HCT116 (cell line): ENCODE results near the gene SH3D21. TPM values are rescaled to one million over a fixed set of nuclear protein-coding genes. Genes with fewer than 3 reads are reported as not detected.

Experiments
- ATAC-seq: fragments of 200-7000 bp; cut with Tn5 transposase; 2 replicates; pipeline ENCODE4 v1.9.1; 2020; ENCODE audit warnings: mild to moderate bottlenecking, moderate library complexity
- BruUV-seq: library from RNA; stranded (reverse); fragments of 400-500 nt; replicated peaks from 2 replicates; lab custom pipeline; 2021; lab: Mats Ljungman, UMichigan
- CTCF ChIA-PET: fragments of 300-600 bp; sonication (Branson Sonifier 250); formaldehyde crosslinking; loops from one replicate; lab custom pipeline; 2021; ENCODE audit warnings: antibody characterized with exemption; lab: Charles Lee
- POLR2A ChIA-PET: fragments of 300-600, 350-600 bp; sonication (Branson Sonifier 250); formaldehyde crosslinking; loops from one replicate; lab custom pipeline; 2021; ENCODE audit warnings: antibody characterized with exemption; lab: Charles Lee
- RAD21 ChIA-PET, 2 experiments: fragments of 300-600 bp; sonication (Branson Sonifier 250); formaldehyde crosslinking; loops; one replicate each; lab custom pipeline; 2023; ENCODE audit warnings: low total read pairs in 2 of 2; ENCODE audit not compliant: uncharacterized antibody in 2 of 2, unreplicated experiment in 2 of 2, low non-redundant PET in 1 of 2; lab: Charles Lee
- DNase-seq: peaks from one replicate; pipeline ENCODE4 v3.0.0-alpha.2; 2010; ENCODE audit warnings: low read depth, low spot score
- H2AFZ ChIP-seq: fragments of 200-600 bp; shearing (Covaris generic), sonication (generic); 2 replicates; pipeline ENCODE4 v1.6.1; 2017; ENCODE audit warnings: low read depth, mixed run types, mixed read lengths, antibody characterized with exemption, low read length; ENCODE audit not compliant: poor library complexity, severe bottlenecking
- H3K27ac ChIP-seq: 2 replicates; pipeline ENCODE4 v1.5.1; 2012; ENCODE audit warnings: low read depth, low read length
- H3K27me3 ChIP-seq: fragments of 200-600 bp; sonication (generic); 2 replicates; pipeline ENCODE4 v1.6.1; 2016; ENCODE audit warnings: mixed run types, low read length, mixed read lengths; ENCODE audit not compliant: insufficient read depth
- H3K36me3 ChIP-seq, 2 experiments: fragments of 200-500 bp in 1 of 2; fragments of 200-600 bp in 1 of 2; sonication (Bioruptor generic) in 1 of 2; sonication (generic) in 1 of 2; 2 replicates each; pipeline versions ENCODE4 v1.5.1 to v1.6.1; 2014 to 2016; ENCODE audit warnings: low read length in 2 of 2, inconsistent platforms in 1 of 2, mixed read lengths in 1 of 2, mixed run types in 1 of 2; ENCODE audit not compliant: insufficient read depth in 2 of 2, control insufficient read depth in 1 of 2
- H3K4me1 ChIP-seq, 2 experiments: fragments of 200-600 bp in 1 of 2; sonication (generic) in 1 of 2; 2 replicates each; pipeline versions ENCODE4 v1.5.1 to v1.6.1; 2012 to 2017; ENCODE audit warnings: low read length in 2 of 2, inconsistent platforms in 1 of 2, mild to moderate bottlenecking in 1 of 2, mixed read lengths in 1 of 2, mixed run types in 1 of 2, moderate library complexity in 1 of 2; ENCODE audit not compliant: insufficient read depth in 2 of 2, control insufficient read depth in 1 of 2
- H3K4me2 ChIP-seq: fragments of 200-600 bp; sonication (generic); 2 replicates; pipeline ENCODE4 v1.6.1; 2017; ENCODE audit warnings: mixed run types, low read length, mixed read lengths
- H3K4me3 ChIP-seq, 2 experiments: fragments of 200-600 bp in 1 of 2; sonication (generic) in 1 of 2; replicated peaks in 1 of 2; 2 replicates each; pipeline ENCODE4 v1.5.1; 2011 to 2016; ENCODE audit warnings: low read length in 2 of 2, control low read depth in 1 of 2, low read depth in 1 of 2, mild to moderate bottlenecking in 1 of 2, mixed read lengths in 1 of 2, mixed run types in 1 of 2
- H3K79me2 ChIP-seq: fragments of 200-600 bp; sonication (generic); 2 replicates; pipeline ENCODE4 v1.6.1; 2017; ENCODE audit warnings: mild to moderate bottlenecking, mixed run types, low read length, moderate library complexity, mixed read lengths; ENCODE audit not compliant: insufficient read depth
- H3K9ac ChIP-seq: fragments of 200-600 bp; sonication (generic); 2 replicates; pipeline ENCODE4 v1.6.1; 2016; ENCODE audit warnings: low read length, mixed read lengths
- H3K9me2 ChIP-seq: fragments of 200-600 bp; sonication (generic), shearing (Covaris generic); 2 replicates; pipeline ENCODE4 v1.6.1; 2017; ENCODE audit warnings: mixed run types, mild to moderate bottlenecking, moderate library complexity; ENCODE audit not compliant: insufficient read depth
- H3K9me3 ChIP-seq, 2 experiments: fragments of 200-500 bp in 1 of 2; fragments of 200-600 bp in 1 of 2; sonication (Bioruptor generic) in 1 of 2; sonication (generic) in 1 of 2; 2 replicates each; pipeline ENCODE4 v1.6.1; 2014 to 2017; ENCODE audit warnings: low read length in 2 of 2, mixed read lengths in 2 of 2, inconsistent platforms in 1 of 2, low read depth in 1 of 2, mild to moderate bottlenecking in 1 of 2, mixed run types in 1 of 2, moderate library complexity in 1 of 2; ENCODE audit not compliant: control insufficient read depth in 1 of 2, insufficient read depth in 1 of 2
- H4K20me1 ChIP-seq: fragments of 200-600 bp; sonication (generic), shearing (Covaris generic); 2 replicates; pipeline ENCODE4 v1.6.1; 2017; ENCODE audit warnings: mixed run types, mild to moderate bottlenecking, moderate library complexity; ENCODE audit not compliant: insufficient read depth
- CBX3 ChIP-seq: IDR thresholded peaks from 2 replicates; pipeline ENCODE4 v1.6.1; 2012; ENCODE audit warnings: low read depth
- CEBPB ChIP-seq: IDR thresholded peaks from 2 replicates; pipeline ENCODE4 v1.6.1; 2012; ENCODE audit warnings: low read depth
- EGR1 ChIP-seq: IDR thresholded peaks from 2 replicates; pipeline ENCODE4 v1.6.1; 2012; ENCODE audit warnings: low read depth
- ELF1 ChIP-seq: IDR thresholded peaks from 2 replicates; pipeline ENCODE4 v1.6.1; 2012; ENCODE audit warnings: low read depth, borderline replicate concordance
- EZH2phosphoT487 ChIP-seq: fragments of 200-600 bp; IDR thresholded peaks from 2 replicates; pipeline ENCODE4 v1.6.1; 2018; ENCODE audit warnings: antibody characterized with exemption, borderline replicate concordance
- FOSL1 ChIP-seq: IDR thresholded peaks from 2 replicates; pipeline ENCODE4 v1.6.1; 2012; ENCODE audit warnings: low read depth
- JUND ChIP-seq: IDR thresholded peaks from 2 replicates; pipeline ENCODE4 v1.6.1; 2012
- POLR2A ChIP-seq: IDR thresholded peaks from 2 replicates; pipeline ENCODE4 v1.7.0; 2011; ENCODE audit warnings: borderline replicate concordance; ENCODE audit not compliant: insufficient read depth, insufficient read length; ENCODE audit errors: extremely low read depth
- RAD21 ChIP-seq: IDR thresholded peaks from 2 replicates; pipeline ENCODE4 v1.6.1; 2012; ENCODE audit warnings: low read depth, mild to moderate bottlenecking
- SP1 ChIP-seq: IDR thresholded peaks from 2 replicates; pipeline ENCODE4 v1.6.1; 2012; ENCODE audit warnings: low read depth
- SRF ChIP-seq: IDR thresholded peaks from 2 replicates; pipeline ENCODE4 v1.6.1; 2012; ENCODE audit warnings: low read depth
- ZNF274 ChIP-seq: fragments of 200-500 bp; sonication (Bioruptor generic); IDR thresholded peaks from 2 replicates; pipeline ENCODE4 v1.6.1; 2014; ENCODE audit warnings: mild to moderate bottlenecking, low read depth, low read length, inconsistent platforms
- intact Hi-C: fragments of 100-400 bp; cut with micrococcal nuclease; formaldehyde crosslinking; loops from 2 replicates; pipeline ENCODE4 v1.10.0; 2022
- total RNA-seq: library from RNA; stranded (reverse); gene quantifications from one replicate; pipeline ENCODE4 v1.2.1, GENCODE V29; 2021; ENCODE audit not compliant: unreplicated experiment
- TF ChIP-seq, protein P1 (sequence below): IDR thresholded peaks from 2 replicates; pipeline ENCODE4 v1.6.1; 2011; ENCODE audit warnings: mild to moderate bottlenecking, low read length, moderate library complexity; ENCODE audit not compliant: insufficient replicate concordance; ENCODE audit errors: extremely low read depth
- TF ChIP-seq, protein P2 (sequence below): IDR thresholded peaks from 2 replicates; pipeline ENCODE4 v1.6.1; 2012
- TF ChIP-seq, protein P3 (sequence below): IDR thresholded peaks from 2 replicates; pipeline ENCODE4 v1.6.1; 2012; ENCODE audit warnings: low read depth

SH3D21 gene
- total RNA-seq, 1 experiment from 2014 or later: 9.3 TPM

DNA sequence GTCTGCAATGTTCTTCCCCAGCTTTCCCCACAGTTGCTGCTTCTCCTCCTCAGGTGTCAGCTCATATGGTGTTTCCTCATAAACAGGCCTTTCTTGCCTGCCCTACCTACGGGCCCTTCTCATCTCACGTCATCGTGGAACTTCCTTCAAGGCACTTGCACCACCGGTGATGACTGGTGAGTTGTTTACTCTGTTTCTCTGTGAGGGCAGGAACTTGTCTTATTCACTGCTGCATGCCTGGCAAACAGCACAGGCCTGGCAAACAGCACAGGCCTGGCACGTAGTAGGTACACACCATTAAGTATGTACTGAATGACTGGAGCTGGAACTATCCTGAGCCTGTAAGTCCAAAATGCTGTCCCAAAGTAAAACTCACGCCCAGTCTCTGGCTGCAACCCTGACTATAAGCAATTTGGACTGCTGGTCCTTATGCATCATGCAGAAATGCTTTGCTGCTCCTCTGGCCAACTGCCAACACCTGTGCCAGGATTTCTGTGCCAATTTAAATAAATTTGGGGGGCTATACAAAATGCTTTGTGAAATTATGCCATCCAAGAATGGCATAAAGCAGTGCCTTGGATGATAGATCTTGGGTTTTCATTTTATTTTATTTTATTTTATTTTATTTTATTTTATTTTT is 53.9 kb downstream of the SH3D21 start (continued):
- TF ChIP-seq, protein P1, sequence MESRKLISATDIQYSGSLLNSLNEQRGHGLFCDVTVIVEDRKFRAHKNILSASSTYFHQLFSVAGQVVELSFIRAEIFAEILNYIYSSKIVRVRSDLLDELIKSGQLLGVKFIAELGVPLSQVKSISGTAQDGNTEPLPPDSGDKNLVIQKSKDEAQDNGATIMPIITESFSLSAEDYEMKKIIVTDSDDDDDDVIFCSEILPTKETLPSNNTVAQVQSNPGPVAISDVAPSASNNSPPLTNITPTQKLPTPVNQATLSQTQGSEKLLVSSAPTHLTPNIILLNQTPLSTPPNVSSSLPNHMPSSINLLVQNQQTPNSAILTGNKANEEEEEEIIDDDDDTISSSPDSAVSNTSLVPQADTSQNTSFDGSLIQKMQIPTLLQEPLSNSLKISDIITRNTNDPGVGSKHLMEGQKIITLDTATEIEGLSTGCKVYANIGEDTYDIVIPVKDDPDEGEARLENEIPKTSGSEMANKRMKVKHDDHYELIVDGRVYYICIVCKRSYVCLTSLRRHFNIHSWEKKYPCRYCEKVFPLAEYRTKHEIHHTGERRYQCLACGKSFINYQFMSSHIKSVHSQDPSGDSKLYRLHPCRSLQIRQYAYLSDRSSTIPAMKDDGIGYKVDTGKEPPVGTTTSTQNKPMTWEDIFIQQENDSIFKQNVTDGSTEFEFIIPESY: no peak
- no peak for TF ChIP-seq SP1
- no peak for TF ChIP-seq EZH2phosphoT487
- TF ChIP-seq, protein P2, sequence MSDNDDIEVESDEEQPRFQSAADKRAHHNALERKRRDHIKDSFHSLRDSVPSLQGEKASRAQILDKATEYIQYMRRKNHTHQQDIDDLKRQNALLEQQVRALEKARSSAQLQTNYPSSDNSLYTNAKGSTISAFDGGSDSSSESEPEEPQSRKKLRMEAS: no peak
- TF ChIP-seq CEBPB: no peak
- no peak for TF ChIP-seq ELF1

DNA sequence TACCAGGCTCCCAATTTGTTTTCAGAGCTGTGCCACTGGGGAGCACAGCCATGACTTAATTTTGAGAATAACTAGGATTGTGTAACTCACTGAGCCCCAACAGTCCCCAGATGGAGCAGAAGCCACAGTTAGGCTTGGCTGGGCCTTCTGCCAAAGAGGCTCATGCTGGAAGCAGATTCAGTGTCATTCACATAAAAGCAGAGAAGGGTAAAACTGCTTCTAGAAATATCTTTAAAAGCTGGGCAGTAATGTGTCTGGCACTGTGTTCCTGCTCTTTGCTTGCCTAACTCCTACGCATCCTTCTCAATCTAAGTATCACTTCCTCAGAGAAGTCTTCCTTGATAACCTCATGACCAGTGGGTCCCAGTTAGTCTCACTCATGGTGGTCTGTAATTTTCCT is 59.2 kb downstream of the SH3D21 start:
- no peak overlapping the region for H3K4me3 ChIP-seq
- H3K4me2 ChIP-seq: no peak overlapping the region
- no peak overlapping the region for H2AFZ ChIP-seq
- BruUV-seq: no TSS peak
- no peaks in the 10 kb centered on the region for H4K20me1 ChIP-seq
- no peak overlapping the region for H3K9ac ChIP-seq
- peaks cover 9 to 21% of the 10 kb centered on the region in 2 experiments; a peak in 3 of 4 replicates for H3K4me1 ChIP-seq
- ChIA-PET CTCF (no interaction called here), POLR2A (no interaction called here), RAD21 (no interaction called here)
- H3K79me2 ChIP-seq: peaks cover 38% of the 10 kb centered on the region
- ATAC-seq (no peak), DNase-seq (no peak)
- intact Hi-C loops: loop anchor here (5.0 kb wide), 1 partner anchor 268 kb away; no protein-coding TSS in a partner anchor
- TF ChIP-seq JUND: no peak
- TF ChIP-seq RAD21: no peak
- TF ChIP-seq, protein P2: no peak
- TF ChIP-seq CBX3: no peak
- no peak for TF ChIP-seq SRF
- no peak for TF ChIP-seq EGR1
- no peak for TF ChIP-seq FOSL1
- no peak for TF ChIP-seq EZH2phosphoT487
- no peak for TF ChIP-seq SP1
- TF ChIP-seq, protein P3, sequence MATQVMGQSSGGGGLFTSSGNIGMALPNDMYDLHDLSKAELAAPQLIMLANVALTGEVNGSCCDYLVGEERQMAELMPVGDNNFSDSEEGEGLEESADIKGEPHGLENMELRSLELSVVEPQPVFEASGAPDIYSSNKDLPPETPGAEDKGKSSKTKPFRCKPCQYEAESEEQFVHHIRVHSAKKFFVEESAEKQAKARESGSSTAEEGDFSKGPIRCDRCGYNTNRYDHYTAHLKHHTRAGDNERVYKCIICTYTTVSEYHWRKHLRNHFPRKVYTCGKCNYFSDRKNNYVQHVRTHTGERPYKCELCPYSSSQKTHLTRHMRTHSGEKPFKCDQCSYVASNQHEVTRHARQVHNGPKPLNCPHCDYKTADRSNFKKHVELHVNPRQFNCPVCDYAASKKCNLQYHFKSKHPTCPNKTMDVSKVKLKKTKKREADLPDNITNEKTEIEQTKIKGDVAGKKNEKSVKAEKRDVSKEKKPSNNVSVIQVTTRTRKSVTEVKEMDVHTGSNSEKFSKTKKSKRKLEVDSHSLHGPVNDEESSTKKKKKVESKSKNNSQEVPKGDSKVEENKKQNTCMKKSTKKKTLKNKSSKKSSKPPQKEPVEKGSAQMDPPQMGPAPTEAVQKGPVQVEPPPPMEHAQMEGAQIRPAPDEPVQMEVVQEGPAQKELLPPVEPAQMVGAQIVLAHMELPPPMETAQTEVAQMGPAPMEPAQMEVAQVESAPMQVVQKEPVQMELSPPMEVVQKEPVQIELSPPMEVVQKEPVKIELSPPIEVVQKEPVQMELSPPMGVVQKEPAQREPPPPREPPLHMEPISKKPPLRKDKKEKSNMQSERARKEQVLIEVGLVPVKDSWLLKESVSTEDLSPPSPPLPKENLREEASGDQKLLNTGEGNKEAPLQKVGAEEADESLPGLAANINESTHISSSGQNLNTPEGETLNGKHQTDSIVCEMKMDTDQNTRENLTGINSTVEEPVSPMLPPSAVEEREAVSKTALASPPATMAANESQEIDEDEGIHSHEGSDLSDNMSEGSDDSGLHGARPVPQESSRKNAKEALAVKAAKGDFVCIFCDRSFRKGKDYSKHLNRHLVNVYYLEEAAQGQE: no peak
- no peak for TF ChIP-seq POLR2A
- no peak for TF ChIP-seq ZNF274
- H3K27ac ChIP-seq: no peak overlapping the region
- peaks cover 0 to 10% of the 10 kb centered on the region in 2 experiments; a peak in 2 of 4 replicates for H3K36me3 ChIP-seq
- no peaks in the 10 kb centered on the region for H3K27me3 ChIP-seq
- H3K9me3 ChIP-seq: no peaks in the 10 kb centered on the region
- H3K9me2 ChIP-seq: no peaks in the 10 kb centered on the region
